Hematopoietic multipotent progenitor cell (in vitro differentiated cells): ENCODE measurements around the gene CHN2. TPM values are rescaled to one million over a fixed set of nuclear protein-coding genes. Genes with fewer than 3 reads are reported as not detected.

Experiments used
- DNase-seq, 3 donors: peaks; one replicate each; pipeline ENCODE4 v3.0.0-alpha.2; 2011 to 2015; ENCODE audit warnings: low read depth in 2 of 3, low spot score in 2 of 3
- total RNA-seq: library from RNA; depleted of rRNA; stranded (reverse); fragments of >200 nt; gene quantifications from one replicate; pipeline ENCODE4 v1.2.3, GENCODE V29; 2012

CHN2 gene
- total RNA-seq, 1 donor: 6.7 TPM

- DNase-seq: no peak
Measured at GRCh38 chr7:29418056-29418455, 223.5 kb downstream of the CHN2 start.

- DNase-seq: no peak
Measured at GRCh38 chr7:29418651-29419050, 224.1 kb downstream of the CHN2 start.

- no peak for DNase-seq
Measured at GRCh38 chr7:29420011-29420410, 225.4 kb downstream of the CHN2 start.

- DNase-seq: no peak
Measured at GRCh38 chr7:29421010-29421956, 226.7 kb downstream of the CHN2 start.

GRCh38 chr7:29422829-29423228 is 228.3 kb downstream of the CHN2 start:
- DNase-seq: no peak

GRCh38 chr7:29424295-29424983 is 229.9 kb downstream of the CHN2 start:
- DNase-seq: no peak

- DNase-seq: no peak
Measured at GRCh38 chr7:29424984-29425309, 230.4 kb downstream of the CHN2 start.

- DNase-seq: no peak
Measured at GRCh38 chr7:29426587-29426986, 232.0 kb downstream of the CHN2 start.

GRCh38 chr7:29429401-29429800 is 234.8 kb downstream of the CHN2 start:
- DNase-seq: no peak

GRCh38 chr7:29430279-29430949 is 235.8 kb downstream of the CHN2 start:
- no peak for DNase-seq

- DNase-seq: no peak
Measured at GRCh38 chr7:29431686-29432085, 237.1 kb downstream of the CHN2 start.

GRCh38 chr7:29432721-29433120 is 238.1 kb downstream of the CHN2 start:
- no peak for DNase-seq

GRCh38 chr7:29434380-29434768 is 239.8 kb downstream of the CHN2 start:
- no peak for DNase-seq

GRCh38 chr7:29435167-29435566 is 240.6 kb downstream of the CHN2 start:
- no peak for DNase-seq

GRCh38 chr7:29435902-29436301 is 241.3 kb downstream of the CHN2 start:
- no peak for DNase-seq

- no peak for DNase-seq
Measured at GRCh38 chr7:29442146-29442545, 247.6 kb downstream of the CHN2 start.

GRCh38 chr7:29443552-29443951 is 249.0 kb downstream of the CHN2 start:
- no peak for DNase-seq

GRCh38 chr7:29444267-29444666 is 249.7 kb downstream of the CHN2 start:
- DNase-seq: no peak

- no peak for DNase-seq
Measured at GRCh38 chr7:29445736-29446135, 251.2 kb downstream of the CHN2 start.

GRCh38 chr7:29447828-29448227 is 253.3 kb downstream of the CHN2 start:
- DNase-seq: no peak

GRCh38 chr7:29449569-29450260 is 255.1 kb downstream of the CHN2 start:
- DNase-seq: no peak
